Measurements from ENCODE around the gene GAS2.
"Not testable (repeated sequence)": the region's sequence is repeated elsewhere in the genome, so short reads cannot be mapped to it uniquely, and the experiment has no call there.

GAS2 gene

GRCh38 chr11:22666325-22666687 lies at the start of gene GAS2:
TSS of gene GAS2 (plus strand) at chr11:22666611. CDS start at chr11:22674870, 8,259 bp downstream.
- DNase-seq: peak; percentile 82

GRCh38 chr11:22617868-22618267 lies 48.5 kb upstream of the GAS2 start:
- no peak for DNase-seq

- no peak for DNase-seq
These were observed 41.5 kb upstream of the GAS2 start for GRCh38 chr11:22624742-22625447.

GRCh38 chr11:22625448-22626287 lies 40.7 kb upstream of the GAS2 start, which contains the start of gene FANCF:
TSS of gene FANCF (minus strand) at chr11:22625823. CDS start at chr11:22625810, 13 bp downstream.
- peak; percentile 96 for DNase-seq

GRCh38 chr11:22626573-22627239 lies 39.7 kb upstream of the GAS2 start:
- no peak for DNase-seq

- DNase-seq: no peak
These were observed 39.0 kb upstream of the GAS2 start for GRCh38 chr11:22627421-22627820.

GRCh38 chr11:22633354-22633902 lies 33.0 kb upstream of the GAS2 start:
- no peak for DNase-seq

- DNase-seq: no peak
These were observed 31.3 kb upstream of the GAS2 start for GRCh38 chr11:22634897-22635629.

- no peak for DNase-seq
These were observed 30.7 kb upstream of the GAS2 start for GRCh38 chr11:22635689-22636088.

GRCh38 chr11:22640862-22641261 lies 25.5 kb upstream of the GAS2 start:
- no peak for DNase-seq

- no peak for DNase-seq
These were observed 24.9 kb upstream of the GAS2 start for GRCh38 chr11:22641559-22641958.

GRCh38 chr11:22652346-22652745 lies 14.1 kb upstream of the GAS2 start:
- not testable (repeated sequence) for DNase-seq

- DNase-seq: no peak
These were observed 10.3 kb upstream of the GAS2 start for GRCh38 chr11:22656130-22656529.

- DNase-seq: no peak
These were observed 9.2 kb upstream of the GAS2 start for GRCh38 chr11:22657101-22657694.

- no peak for DNase-seq
These were observed 6.6 kb upstream of the GAS2 start for GRCh38 chr11:22659783-22660182.

GRCh38 chr11:22666688-22667439 lies 453 bp downstream of the GAS2 start:
- no peak for DNase-seq

- no peak for DNase-seq
These were observed 1.8 kb downstream of the GAS2 start for GRCh38 chr11:22668005-22668796.

- no peak for DNase-seq
These were observed 3.0 kb downstream of the GAS2 start for GRCh38 chr11:22669368-22669767.

GRCh38 chr11:22670830-22671229 lies 4.4 kb downstream of the GAS2 start:
- no peak for DNase-seq

GRCh38 chr11:22671751-22672150 lies 5.3 kb downstream of the GAS2 start:
- no peak for DNase-seq

All from right forelimb (tissue), 1 donor.